GM12873 (cell line): ENCODE results near the gene RBM28.

ENCODE experiments used
- TF ChIP-seq, protein P1 (sequence below): IDR thresholded peaks from 2 replicates; pipeline ENCODE4 v1.5.1; 2012; ENCODE audit warnings: low read depth, mild to moderate bottlenecking, moderate library complexity, low read length, control low read depth; ENCODE audit not compliant: insufficient read depth; ENCODE audit errors: missing control alignments

RBM28 gene

DNA sequence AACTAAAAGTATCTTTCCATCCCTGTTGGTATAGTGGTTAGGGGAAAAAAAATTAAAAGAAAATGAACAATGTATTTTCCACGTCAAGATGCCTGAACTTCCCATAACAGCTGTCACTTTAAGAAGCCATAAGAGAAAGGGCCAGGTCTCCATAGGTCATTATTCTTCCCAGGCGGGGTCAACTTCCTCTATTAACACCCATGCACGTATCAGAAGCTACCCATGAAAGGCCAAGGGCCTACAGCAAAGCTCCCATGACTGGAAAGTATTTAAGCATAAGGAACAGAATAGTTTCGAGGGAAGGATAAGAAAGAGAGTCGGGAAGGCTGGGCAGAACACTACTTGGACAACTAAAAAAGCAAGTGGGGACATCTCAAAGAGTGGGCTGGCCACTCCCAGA lies 40.1 kb downstream of the RBM28 start:
- TF ChIP-seq, protein P1, sequence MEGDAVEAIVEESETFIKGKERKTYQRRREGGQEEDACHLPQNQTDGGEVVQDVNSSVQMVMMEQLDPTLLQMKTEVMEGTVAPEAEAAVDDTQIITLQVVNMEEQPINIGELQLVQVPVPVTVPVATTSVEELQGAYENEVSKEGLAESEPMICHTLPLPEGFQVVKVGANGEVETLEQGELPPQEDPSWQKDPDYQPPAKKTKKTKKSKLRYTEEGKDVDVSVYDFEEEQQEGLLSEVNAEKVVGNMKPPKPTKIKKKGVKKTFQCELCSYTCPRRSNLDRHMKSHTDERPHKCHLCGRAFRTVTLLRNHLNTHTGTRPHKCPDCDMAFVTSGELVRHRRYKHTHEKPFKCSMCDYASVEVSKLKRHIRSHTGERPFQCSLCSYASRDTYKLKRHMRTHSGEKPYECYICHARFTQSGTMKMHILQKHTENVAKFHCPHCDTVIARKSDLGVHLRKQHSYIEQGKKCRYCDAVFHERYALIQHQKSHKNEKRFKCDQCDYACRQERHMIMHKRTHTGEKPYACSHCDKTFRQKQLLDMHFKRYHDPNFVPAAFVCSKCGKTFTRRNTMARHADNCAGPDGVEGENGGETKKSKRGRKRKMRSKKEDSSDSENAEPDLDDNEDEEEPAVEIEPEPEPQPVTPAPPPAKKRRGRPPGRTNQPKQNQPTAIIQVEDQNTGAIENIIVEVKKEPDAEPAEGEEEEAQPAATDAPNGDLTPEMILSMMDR, result no peak

DNA sequence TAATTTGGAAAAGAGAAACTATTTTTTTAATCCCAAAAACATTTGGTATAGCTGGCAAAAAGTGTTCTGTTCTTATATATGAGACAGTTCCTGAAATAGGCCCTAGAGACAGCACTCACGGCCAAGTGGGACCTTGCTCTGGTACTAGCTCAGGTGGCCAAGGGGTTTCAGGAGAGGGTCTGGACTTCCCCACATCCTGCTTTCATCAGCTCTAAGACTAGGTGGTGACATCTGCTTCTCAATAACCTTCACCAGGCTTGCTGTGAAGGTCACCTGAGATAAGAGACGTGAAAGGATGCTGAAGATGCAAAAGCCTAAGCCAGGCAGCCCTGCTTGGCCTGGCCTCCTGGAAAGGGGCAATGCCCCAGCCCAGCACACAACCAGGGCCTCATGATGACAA lies 40.6 kb downstream of the RBM28 start:
- TF ChIP-seq, protein P1, result no peak

DNA sequence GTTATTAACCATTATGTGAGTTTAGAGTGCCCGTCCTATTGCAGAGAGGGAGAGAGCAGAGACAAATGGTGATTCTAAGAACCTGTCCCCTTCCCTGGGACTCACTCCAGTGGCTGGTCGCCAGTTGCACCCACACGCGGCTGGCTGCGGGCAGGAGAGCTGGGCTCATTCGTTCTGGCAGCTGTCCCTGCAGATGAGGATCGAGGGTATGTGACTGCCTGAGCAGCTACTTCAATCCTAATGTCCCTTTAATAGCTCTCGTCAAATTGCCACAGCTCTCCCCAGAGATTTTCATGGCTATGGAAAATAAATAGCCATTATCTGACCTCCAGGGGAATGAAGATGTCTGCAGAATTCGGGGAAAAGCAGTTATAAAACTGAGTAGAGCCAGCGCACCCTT lies 41.6 kb downstream of the RBM28 start:
- TF ChIP-seq, protein P1, result no peak

DNA sequence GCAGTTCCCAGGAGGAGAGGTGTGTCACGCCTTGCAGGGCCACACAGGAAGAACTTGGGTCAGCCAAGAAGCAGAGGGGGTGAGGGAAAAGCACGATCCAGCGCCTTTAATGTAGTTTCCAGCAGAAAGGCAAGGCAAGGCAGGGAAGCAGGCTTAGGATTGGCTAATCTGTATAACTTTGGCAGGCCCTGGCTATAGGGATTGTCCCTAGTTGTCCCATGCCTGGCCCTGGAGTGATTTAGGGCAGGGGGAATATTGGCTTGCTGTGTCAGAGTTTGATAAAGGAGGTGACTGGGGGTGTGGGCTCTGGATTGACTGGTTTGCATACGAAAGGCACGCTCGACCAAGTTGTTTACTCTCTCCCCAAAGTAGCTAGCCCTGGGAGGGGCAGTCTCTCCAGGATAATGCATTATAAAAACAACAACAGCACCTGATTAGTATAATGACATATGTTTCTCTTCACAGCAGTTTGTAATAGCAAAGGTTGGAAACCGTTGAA lies 44.5 kb downstream of the RBM28 start:
- TF ChIP-seq, protein P1, result no peak

DNA sequence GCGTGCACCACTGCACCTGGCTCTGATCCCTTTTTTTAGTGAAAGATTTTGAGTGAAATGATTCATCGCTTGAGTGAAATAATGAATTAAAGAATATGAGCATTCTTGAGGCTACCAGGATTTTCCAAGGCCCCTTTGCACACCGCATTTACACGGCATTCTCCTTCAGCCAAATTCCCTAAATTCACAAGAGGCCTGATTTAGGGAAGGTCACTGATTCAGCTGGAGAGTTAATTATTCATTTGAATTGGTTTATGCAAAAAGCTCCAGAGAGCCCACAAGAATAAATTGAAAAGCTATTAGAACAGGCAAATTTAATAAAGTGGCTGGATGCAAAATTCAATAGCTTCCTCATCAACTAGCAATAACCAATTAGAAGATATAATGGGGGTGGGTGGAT lies 56.2 kb downstream of the RBM28 start:
- TF ChIP-seq, protein P1, result no peak

DNA sequence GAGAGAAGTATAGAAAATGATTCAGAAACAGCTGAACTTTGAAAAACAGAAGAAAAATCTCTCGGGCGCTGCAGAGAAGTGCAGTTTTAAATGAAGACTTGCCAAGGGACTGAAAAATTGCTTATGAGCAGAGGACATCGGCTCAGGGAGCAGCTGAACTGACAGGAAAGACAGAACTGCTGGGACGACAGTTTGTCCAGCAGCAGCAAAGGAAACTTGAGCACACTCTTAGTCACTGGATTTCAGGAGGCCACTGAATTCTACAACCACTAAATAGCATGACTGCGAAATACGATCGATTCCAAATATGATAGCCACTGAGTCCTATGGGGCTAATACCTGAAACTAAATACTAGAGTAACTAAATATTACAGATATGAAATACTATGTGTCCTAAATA lies 59.6 kb downstream of the RBM28 start:
- TF ChIP-seq, protein P1, result no peak

DNA sequence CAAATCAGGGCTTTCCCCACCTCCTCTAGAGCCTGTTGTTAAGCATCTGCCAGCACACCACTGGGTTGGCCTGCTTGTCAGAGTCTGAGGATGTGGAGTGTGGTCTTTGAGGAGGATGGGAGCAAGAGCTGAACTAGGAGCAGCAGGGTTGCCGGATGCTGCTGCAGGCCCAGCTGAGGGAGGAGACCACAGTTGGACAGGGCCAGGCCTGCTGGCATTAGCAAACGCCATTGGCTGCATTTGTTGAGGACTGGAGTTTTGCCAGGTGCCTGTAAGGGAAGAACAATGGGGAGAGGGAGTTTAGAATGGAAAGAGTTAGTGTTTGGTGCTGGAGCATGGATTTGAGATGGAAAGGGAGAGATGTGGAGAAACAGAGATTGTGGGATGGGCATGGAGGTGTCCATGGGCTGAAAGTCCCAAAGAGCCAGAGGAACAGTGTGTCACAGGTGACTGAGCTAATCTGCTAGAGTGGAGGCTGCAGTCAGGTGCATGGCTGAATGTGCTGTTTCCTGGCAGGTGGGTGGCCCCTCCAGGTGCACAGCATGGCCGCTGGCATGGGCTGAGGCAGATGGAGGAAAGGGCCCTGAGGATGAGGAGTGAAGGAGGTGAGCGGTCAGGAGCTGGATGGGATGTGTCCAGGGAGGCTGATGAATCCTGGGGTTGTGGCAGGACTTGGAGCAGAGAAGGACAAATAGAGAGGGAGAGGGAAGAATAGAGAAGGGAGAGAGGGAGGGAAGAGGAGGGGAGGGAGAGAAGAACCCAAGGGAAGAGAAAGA lies 61.9 kb downstream of the RBM28 start:
- TF ChIP-seq, protein P1, result no peak
